Measurements from ENCODE around the gene STARD10. TPM values are rescaled to one million over a fixed set of nuclear protein-coding genes. Genes with fewer than 3 reads are reported as not detected.

Gene STARD10
- total RNA-seq, 1 donor from 2014 or later = 37.3 TPM

DNA sequence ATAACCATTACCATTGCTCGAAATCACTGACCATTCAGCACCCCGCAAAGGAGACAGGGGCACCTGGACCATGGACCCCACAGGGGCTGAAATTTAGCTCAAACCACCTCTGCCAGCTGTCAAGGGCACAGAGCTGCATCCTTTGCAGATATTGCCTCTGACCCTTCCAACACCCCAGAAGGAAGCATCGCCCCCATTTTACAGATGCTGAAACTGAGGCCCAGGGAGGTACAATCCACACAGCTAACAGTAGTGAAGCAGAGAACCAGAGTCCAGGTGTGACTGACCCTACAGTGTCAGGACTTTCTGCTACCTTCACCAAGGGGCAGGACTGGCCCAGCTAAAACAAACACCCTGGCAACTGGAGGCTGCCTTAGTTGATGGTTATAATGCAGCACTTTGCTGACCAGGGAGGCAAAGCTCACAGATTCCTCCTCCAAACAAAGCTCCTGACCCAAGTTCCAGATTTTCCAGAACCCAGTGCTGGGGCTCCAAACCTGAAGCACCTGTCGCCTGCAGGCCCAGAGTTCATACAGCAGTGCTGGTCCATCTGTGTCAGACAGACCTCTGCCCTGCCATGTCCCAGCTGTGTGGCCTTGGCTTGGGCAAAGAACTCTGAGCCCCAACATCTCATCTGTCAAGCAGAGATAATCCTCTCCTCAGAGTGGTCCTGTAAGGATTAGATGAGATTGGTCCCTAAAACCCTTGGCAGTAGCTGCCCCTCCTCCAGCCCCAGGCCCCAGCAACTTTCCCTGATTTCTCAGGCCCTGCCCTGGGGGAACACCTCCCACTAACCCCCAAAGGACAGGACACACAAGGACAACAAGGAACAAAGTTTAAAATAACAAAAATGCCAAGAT lies 26.4 kb downstream of the STARD10 start:
- no peak for DNase-seq (ENCODE audit: extremely low read depth, low read depth, low spot score)

DNA sequence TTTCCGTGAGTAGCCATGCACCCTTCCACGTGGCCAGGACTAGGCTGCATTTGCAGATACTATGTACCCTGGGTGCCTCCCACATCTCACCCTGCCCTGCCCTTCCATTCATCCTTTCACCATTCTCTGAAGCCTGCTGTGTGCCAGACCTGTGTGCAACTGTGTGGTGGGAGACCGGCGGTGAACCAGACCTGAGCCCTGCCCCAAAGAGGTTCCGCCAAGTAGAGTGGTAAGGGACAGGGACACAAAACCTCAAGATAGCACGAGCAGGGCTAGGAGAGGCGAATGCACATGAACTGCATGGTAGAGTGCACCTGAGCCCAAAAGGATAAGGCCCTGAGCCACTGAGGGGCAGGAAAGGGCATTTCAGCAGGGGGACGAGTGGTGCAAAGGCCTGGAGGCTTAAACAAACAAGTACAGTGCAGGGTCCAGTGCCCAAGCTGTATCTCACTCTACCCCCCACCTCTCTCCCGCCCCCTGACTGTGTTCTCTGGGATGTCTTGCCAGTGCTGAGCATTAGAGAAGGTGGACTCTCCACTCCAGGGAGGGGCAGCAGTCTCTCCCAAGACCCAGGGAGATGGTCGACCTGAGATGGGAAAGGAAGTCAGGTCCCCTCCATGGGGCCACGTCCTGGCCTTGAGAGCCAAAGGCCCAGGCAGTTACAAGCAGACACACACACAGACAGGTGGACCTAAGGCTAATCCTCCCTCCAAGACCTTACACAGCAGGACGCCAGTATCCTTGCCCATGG lies 27.5 kb downstream of the STARD10 start:
- DNase-seq (ENCODE audit: extremely low read depth, low read depth, low spot score) = no peak

DNA sequence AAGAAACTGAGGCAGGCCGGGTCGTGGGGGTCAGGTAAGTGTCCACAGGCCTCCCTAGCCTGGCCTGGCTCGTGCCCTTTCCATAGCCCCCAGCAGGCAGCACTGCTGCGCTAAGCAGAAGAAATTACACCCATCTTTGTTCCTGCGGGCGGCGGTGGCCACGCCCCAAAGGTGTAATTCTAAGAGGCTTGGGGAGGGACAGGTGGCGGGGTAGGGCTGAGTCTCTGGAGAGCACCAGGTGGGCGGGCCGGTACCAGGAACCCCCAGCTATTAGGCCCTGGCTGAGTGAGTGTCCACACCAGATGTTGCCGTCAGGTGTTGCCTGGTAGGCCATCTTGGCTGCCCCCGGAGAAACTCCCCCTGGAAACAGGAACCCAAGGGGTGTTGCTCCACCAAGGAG lies 29.3 kb downstream of the STARD10 start:
- DNase-seq (ENCODE audit: extremely low read depth, low read depth, low spot score) = no peak

DNA sequence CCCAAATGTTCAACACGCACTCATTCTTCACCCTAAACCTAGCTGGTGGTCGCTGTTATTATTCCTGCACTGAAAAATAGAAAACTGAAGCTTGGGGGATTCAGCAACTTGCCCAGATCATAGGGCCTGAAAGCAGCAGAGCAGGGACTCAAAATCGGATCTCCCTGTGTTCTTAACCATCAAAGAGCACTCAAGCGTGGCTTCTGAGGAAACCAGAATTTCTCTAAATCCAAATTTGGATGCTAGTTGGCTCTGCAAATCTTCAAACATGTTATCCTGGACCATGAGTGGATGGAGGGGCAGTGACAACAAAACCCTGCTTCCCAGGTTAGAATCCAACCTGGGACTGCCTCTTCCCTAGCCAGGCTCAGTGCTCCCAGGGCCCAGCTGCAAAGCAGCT lies 30.0 kb downstream of the STARD10 start:
- DNase-seq (ENCODE audit: extremely low read depth, low read depth, low spot score) = no peak

DNA sequence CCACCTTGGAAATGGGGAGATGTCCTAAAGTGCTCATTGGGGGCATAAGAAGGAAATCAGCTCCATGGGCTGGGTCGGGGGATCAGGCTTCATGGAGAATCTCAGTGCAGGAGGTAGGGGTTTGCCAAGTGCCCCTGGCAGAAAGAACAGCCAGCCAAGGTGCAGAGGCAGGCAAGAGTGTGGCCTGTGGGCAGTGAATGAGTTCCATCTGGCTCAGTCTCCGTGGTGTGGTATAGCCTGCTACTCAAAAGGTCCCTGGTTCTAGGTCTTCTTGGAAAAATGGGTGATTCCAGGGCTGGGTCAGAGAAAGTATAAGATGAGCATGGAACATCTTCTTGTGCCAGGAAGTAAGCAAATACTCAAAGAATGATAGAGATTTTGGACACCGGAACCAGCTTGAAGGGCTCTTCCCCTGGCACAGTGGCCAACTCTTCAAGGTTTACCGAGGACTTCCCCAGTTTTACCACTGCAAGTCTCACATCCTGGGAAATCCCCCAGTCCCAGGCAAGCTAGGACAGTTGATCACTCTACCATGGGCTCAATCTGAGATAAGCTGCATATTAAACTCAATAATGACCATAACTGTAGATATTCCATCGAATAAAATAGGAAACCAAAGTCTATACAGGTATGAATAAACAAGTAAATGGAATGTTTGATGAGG lies 31.1 kb downstream of the STARD10 start:
- DNase-seq (ENCODE audit: extremely low read depth, low read depth, low spot score) = no peak

DNA sequence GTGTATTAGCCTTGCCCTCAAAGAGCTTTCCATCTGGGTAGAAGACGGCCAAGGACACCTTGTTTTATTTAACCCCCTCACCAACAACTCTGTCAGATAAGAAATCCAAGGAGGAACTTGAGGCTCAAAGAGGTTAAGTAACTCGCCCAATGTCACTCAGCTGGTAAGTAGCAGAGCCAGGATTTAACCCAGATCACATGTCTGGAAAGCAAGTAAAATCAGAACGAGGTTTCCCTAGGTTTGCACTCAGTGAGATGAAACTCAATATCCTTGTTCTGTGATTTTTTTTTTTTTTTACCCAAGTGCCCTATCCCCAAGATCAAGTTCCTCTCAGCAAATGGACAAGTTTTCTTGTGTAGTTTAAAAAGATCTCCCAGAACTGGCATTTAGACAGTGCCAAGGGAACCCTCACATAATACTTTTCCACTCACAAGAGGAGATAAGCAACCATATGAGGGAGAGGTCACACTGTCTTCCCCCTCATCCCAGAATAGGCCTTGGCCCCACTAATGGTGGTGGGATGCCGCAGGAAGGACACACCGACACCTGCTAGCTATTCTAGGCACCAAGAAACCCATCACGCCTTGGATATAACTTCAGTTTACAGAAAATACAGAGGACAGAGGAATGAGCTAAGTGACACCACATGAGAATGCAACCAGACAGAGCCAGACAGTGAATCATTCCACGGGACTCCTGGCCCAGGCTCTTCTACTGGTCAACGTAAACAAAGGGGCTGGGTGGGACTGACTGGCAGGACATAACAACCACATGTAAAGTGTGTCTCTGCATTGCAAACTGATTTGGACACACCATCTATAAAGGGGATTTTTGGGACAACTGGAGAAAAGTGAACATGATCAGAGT lies 33.1 kb downstream of the STARD10 start:
- no peak for DNase-seq (ENCODE audit: extremely low read depth, low read depth, low spot score)

DNA sequence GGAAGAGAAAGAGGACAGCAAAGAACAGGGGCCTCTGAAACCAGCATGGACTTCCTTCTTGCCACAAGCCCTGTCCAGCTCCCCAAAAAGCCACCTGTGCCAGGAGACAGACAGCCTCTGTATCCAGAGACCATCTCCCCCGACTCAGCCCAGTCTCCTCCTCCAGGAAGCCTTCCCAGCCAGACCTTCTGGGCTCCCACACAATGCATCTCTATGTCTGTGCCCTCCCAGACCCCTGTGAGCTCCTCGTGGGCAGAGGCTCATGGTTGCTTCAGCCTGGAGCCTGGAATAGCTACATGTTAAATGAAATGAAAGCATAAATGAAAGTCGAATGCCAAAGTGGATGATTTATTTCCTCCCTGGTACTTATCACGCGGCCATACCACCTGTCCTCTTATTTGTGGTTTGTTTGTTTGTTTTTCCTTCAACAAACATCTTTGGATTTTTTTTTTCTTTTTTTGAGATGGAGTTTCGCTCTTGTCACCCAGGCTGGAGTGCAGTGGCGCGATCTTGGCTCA lies 34.3 kb downstream of the STARD10 start:
- no peak for DNase-seq (ENCODE audit: extremely low read depth, low read depth, low spot score)

DNA sequence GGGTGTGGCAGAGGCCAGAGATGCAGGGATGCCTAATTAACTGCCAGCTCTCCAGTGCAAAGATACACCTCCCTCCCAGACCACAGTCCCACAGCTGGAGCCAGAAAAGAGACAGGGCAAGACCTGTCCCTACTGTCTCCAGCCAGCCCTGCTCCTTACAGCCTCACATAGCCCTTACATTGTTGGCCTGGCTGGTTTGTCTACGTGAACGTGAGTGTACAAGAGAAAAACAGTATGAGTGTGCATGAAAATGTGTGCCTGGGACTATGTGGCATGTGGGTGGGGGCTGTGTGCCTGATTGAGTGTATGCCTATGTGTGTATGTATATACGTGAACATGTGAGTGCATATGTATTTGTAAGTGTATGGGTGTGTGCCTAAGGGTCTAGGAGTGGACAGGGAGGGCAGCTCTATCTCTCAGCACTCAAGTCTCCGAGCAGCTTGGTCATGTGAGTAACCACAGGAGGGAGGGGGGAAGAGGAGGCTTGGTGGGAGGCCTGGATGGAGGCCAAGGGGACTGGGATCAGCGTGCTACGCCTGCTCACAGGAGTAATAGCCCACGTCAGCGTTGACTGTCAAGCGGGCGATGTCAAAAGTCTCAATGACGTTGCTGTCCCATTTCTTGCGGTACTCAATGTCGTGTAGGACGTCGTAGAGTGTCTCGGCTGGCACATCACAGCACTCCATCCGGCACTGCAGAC lies 35.0 kb downstream of the STARD10 start:
- DNase-seq (ENCODE audit: extremely low read depth, low read depth, low spot score) = no peak

DNA sequence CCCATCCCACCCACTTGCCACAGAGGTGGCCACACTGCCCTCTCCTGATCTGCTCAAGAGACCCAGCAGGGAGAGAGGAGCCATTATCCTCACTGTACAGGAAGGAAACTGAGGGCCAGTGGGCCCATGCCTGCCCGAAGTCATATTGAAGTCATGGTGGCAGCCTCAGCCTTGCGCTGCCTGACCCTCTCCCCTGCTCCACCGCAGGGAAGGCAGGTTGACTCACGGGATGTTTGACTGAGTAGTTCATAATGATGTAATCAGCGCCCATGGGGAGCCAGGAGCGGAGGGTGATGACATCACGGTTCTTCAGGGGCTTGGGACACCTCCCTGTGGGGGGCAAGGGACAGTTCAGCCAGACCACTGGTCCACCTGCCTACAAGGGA lies 35.5 kb downstream of the STARD10 start:
- no peak for DNase-seq (ENCODE audit: extremely low read depth, low read depth, low spot score)

DNA sequence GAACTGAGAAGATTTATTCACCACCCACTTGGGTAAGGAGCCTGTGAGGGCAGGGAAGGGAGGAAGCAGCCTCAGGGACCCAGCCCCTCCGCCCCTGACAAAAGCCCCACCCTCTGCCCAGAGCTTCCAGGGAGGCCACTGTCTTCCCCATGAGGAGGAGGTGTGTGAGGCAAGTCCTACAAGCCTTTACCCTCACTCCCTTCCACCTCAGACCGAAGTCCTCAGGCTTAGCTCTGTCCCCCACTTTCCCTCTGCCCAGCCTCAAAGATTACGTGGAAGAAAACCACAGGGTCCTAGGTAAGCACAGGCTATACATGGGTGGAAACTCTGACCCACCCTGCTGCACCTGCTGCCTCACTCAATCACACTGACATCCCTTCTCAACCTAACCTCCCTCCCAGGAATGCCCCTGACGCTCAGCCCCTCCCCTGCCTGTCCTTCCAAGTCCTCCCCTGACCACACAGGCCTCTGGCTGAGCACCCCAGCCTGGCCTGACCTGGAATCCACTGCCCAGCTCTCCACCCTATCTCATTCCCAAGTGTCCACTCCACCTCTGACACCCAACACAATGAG lies 38.0 kb downstream of the STARD10 start:
- no peak for DNase-seq (ENCODE audit: extremely low read depth, low read depth, low spot score)

DNA sequence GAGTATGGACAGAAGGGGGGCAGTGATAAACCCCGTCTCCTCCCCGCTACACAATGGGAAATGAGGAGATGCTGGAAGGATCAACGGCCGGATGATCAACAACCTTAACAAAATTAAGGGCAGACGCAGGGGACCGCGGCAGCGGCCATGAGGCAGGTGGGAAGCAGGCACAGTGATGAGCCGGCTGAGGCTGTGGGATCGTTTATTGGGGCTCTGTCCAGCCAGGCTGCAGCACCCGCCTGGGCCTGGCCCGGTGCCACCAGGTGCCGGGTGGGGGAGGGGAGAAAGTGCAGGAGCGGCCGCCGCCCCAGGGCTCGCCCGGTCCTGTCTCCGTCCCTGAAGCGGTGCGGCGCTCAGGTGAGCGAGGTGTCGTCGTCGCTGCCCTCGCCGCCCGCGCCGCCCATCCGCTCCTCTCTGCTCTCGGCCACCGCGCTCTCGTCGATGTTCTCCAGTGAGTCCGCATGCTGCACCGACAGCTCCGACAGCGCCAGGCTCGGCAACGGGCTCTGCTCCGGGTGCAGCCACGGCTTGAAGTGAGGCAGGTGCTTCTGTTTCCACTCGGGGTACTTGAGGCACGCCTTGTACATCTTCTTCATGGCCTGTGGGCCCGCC lies 39.2 kb downstream of the STARD10 start:
- no peak for DNase-seq (ENCODE audit: extremely low read depth, low read depth, low spot score)

DNA sequence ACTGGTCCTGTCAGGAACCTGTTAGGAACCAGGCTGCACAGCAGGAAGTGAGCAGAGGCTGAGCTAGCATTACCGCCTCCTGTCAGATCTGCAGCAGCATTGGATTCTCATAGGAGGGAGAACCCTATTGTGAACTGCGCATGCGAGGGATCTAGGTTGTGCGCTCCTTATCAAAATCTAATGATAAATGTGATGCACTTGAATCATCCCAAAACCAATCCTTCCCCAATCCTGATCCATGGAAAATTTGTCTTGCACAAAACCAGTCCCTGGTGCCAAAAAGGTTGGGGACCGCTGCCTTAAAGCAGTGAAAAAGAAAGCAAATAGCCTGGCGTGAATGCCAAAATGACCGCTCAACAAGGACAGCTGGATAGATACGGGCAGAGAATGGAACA lies 39.7 kb downstream of the STARD10 start:
- no peak for DNase-seq (ENCODE audit: extremely low read depth, low read depth, low spot score)

DNA sequence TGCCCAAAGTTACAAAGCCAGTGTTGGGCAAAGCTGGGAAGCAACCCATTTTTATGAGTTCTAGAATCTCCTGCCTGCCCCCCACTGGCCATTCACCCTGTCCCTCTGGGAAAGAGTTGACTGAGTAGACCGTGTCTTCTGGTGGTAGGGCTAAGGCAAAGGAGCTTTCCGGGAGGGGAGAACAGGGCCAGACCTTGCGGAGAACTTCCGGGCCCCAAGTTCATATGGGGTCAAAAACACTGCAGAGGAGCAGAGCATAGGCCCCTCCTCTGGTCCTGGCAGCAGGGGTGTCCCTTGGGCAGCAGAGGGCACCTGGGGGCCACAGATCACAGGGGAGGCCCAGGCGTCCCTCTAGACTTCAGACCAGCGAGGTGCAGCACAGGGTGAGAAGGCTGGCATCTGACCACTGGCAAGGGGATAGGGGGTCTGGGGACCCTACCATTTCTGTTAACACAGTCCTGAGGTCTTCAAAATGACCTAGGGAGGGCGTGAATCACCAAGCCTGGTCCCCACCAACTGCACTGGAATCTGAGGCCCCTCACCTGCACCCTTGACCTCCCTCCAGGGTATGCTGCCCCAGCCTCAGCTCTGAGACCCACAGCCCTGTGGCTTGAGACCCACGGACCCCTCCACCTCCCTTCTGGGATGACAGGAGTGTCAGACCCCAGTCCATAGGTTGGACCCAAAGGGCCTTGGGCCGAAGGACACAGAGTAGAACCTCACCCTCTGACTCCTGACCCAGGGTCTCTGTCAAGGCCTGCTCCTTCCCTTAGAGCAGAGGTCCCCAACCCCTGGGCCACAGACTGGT lies 40.3 kb downstream of the STARD10 start:
- no peak for DNase-seq (ENCODE audit: extremely low read depth, low read depth, low spot score)

DNA sequence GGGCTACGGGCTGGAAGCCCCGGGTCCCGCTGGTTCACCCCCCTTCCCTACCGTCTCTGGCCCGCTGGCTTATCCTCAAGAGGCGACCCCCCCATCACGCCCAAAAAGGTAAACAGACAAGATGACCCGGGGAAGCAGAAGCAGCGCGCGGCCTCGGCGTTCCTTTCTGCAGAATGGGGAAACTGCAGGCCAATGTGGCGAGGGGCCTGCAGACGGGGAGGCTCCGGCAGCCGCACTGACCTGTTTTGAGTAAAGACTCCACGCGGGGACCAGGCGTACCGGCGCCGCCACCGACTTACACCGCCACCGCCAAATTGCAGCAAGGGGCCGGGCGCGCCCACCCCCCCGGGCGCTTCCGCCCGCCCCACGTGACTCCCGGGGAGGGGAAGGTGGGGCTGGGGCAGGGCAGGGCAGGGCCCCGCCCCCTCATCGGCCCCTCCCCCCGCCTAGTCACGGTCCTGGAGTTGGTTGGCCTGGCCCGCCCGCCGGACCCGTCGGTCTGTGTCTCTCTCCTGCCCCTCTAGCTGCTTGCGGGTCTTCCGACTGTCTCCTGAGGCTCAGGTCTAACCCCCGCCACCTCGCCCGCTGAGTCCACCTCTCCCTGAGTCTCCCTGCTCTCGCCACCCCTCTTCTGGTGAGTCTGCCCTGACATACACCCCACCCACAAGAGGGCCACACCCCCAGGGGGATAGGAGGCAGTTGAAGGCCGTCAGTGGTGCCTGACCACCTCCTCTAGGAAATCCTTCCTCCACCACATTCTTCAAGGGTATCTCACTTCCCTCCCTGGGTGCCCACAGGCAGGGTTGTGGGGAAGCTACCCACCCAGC lies 41.5 kb downstream of the STARD10 start, which contains the start of gene ARAP1:
Gene ARAP1, minus strand, starts transcription at position 321 of the 827 bp plus-strand sequence. CDS start 25,280 bp downstream, outside the sequence.
- DNase-seq (ENCODE audit: extremely low read depth, low read depth, low spot score) = no peak

DNA sequence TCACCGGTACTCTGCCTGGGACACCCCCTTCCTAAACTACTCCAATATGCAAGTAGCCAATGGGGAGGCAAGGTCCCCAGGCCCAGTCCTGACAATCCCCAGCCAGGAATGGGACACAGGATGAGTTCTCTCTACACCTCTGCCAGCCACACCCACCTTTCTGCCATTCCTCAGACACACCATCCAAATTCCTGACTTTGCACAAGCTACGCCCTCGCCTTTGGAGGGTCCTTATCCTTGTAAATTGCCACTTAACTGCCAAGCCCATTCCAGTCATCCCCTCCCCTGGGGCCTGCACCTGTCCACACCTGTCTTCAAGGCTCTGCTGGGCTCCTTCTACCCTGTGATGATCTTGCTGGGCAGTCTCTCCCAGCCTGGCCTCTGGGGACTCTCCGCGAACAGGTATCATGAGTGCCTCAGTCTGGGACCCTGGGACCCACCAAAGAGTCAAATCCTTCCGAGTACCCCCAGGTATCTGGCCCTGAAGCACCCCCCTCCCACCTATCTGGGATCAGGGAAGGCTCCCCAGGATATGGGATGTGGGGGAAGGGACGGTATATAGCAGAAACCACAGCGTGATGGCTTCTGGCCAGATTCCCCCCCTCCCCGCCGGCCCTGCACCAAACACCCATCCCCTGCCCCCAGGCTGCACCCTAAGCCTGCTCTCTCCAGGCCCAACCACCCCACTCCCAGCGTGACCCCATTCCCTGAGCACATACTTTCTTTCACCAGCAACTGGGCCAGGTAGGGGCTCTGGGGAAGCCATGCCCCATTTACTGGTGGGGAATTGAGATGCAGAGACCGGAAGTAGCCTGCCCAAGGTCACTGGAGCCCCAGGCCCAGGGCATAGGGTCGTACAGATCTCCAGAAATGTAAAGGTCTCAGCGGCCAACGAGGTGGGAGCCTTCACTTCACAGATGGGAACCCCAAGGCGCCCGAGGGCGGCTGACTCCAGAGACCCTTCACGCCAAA lies 42.4 kb downstream of the STARD10 start:
- DNase-seq (ENCODE audit: extremely low read depth, low read depth, low spot score) = no peak

DNA sequence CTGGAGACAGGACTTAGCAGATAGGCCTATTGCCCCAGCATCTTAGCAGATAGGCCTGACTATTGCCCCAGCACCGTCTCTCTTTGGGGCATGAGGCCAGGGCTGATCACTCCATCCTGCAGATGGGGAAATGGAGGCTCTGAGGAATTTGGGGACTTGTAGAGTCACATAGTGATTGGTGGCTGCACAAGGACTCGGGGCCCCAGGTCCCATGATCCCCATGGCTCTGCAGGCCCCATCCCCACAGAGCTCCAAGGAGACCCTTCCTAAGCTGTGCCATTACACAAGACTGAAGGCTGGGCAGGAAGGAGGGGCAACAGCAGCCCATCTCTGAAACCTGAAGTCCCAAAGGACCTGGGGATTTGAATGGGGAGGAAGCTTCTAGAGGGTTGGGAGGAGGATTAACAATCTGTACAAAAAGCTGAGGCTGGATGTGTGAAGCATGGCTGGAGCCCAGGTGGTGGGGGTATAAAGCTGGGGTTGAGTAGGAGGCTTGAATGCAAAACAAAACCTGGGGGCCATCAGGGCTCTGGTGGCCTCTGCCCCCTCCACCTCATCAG lies 43.2 kb downstream of the STARD10 start:
- DNase-seq (ENCODE audit: extremely low read depth, low read depth, low spot score) = no peak
